OCI-LY7 (cell line): ENCODE measurements around the gene PPP6C. TPM values are rescaled to one million over a fixed set of nuclear protein-coding genes. Genes with fewer than 3 reads are reported as not detected.

ENCODE experiments used
- BruUV-seq: library from RNA; stranded (reverse); fragments of 400-500 nt; replicated peaks from 2 replicates; lab custom pipeline; 2021; lab: Mats Ljungman, UMichigan
- CTCF ChIA-PET: fragments of 300-600 bp; sonication (Branson Sonifier 250); formaldehyde crosslinking; loops from one replicate; lab custom pipeline; 2022; ENCODE audit warnings: antibody characterized with exemption; ENCODE audit not compliant: unreplicated experiment; lab: Charles Lee
- POLR2A ChIA-PET: fragments of 300-600 bp; sonication (Branson Sonifier 250); formaldehyde crosslinking; loops from one replicate; lab custom pipeline; 2022; ENCODE audit warnings: antibody characterized with exemption; lab: Charles Lee
- DNase-seq: peaks from one replicate; pipeline ENCODE4 v3.0.0-alpha.2; 2015; ENCODE audit warnings: low spot score
- H2AFZ ChIP-seq: fragments of 200-600 bp; sonication (generic), shearing (Covaris generic); 2 replicates; pipeline ENCODE4 v1.6.1; 2014; ENCODE audit warnings: mild to moderate bottlenecking, antibody characterized with exemption, low read length, moderate library complexity
- H3K27ac ChIP-seq: fragments of 200-600 bp; sonication (generic); 2 replicates; pipeline ENCODE4 v1.5.1; 2014; ENCODE audit warnings: mixed run types, low read depth, mild to moderate bottlenecking, moderate library complexity, low read length, inconsistent platforms; ENCODE audit not compliant: poor library complexity, severe bottlenecking
- H3K36me3 ChIP-seq: fragments of 200-600 bp; sonication (generic); 2 replicates; pipeline ENCODE4 v1.6.1; 2014; ENCODE audit warnings: mild to moderate bottlenecking, antibody characterized with exemption, low read length, moderate library complexity, mixed read lengths; ENCODE audit not compliant: insufficient read depth
- H3K4me1 ChIP-seq: fragments of 200-600 bp; sonication (generic); 2 replicates; pipeline ENCODE4 v1.5.1; 2014; ENCODE audit warnings: mild to moderate bottlenecking, low read length; ENCODE audit not compliant: insufficient read depth, poor library complexity, severe bottlenecking
- H3K4me2 ChIP-seq: fragments of 200-600 bp; sonication (generic); 2 replicates; pipeline ENCODE4 v1.6.1; 2014; ENCODE audit warnings: mild to moderate bottlenecking, low read length
- H3K4me3 ChIP-seq: fragments of 200-600 bp; sonication (generic); 2 replicates; pipeline ENCODE4 v1.5.1; 2014; ENCODE audit warnings: mild to moderate bottlenecking, low read depth, low read length; ENCODE audit not compliant: poor library complexity, severe bottlenecking
- H3K79me2 ChIP-seq: fragments of 200-600 bp; sonication (generic); 2 replicates; pipeline ENCODE4 v1.6.1; 2016; ENCODE audit warnings: low read depth, mild to moderate bottlenecking, low read length, moderate library complexity, mixed read lengths; ENCODE audit not compliant: insufficient read depth
- H3K9me2 ChIP-seq: fragments of 200-600 bp; sonication (generic); 2 replicates; pipeline ENCODE4 v1.6.1; 2016; ENCODE audit warnings: mild to moderate bottlenecking, low read length, mixed read lengths; ENCODE audit not compliant: insufficient read depth
- H3K9me3 ChIP-seq: fragments of 200-600 bp; sonication (generic); 2 replicates; pipeline ENCODE4 v1.6.1; 2014; ENCODE audit warnings: mild to moderate bottlenecking, mixed run types, low read length, mixed read lengths
- H4K20me1 ChIP-seq: fragments of 200-600 bp; sonication (generic); 2 replicates; pipeline ENCODE4 v1.6.1; 2014; ENCODE audit warnings: mild to moderate bottlenecking, antibody characterized with exemption, low read length, moderate library complexity, mixed read lengths; ENCODE audit not compliant: insufficient read depth
- CTCF ChIP-seq: fragments of 200-600 bp; sonication (generic); conservative IDR thresholded peaks from 2 replicates; pipeline ENCODE4 v1.5.1; 2014; ENCODE audit warnings: mild to moderate bottlenecking, antibody characterized with exemption, low read length, moderate library complexity, mixed read lengths
- EZH2phosphoT487 ChIP-seq: fragments of 200-600 bp; sonication (generic); IDR thresholded peaks from 2 replicates; pipeline ENCODE4 v1.6.1; 2018; ENCODE audit warnings: low read depth, borderline replicate concordance, mild to moderate bottlenecking, mixed run types, antibody characterized with exemption, low read length, moderate library complexity, mixed read lengths
- intact Hi-C: fragments of 100-400 bp; cut with micrococcal nuclease; formaldehyde crosslinking; loops from one replicate; pipeline ENCODE4 v1.10.0; 2022; ENCODE audit not compliant: unreplicated experiment
- total RNA-seq, 2 experiments: library from RNA; depleted of rRNA in 1 of 2; stranded (reverse); fragments of >200 nt in 1 of 2; shearing (Covaris generic) in 1 of 2; gene quantifications; 2 replicates each; pipeline ENCODE4 v1.2.3, GENCODE V29; 2014 to 2022

The PPP6C gene
- total RNA-seq, 2 experiments from 2014 or later, result 21.4 to 55.1 TPM

- H3K4me3 ChIP-seq, result no peak overlapping the region
- H3K4me1 ChIP-seq, result peaks cover 50% of the 10 kb centered on the region
- H3K36me3 ChIP-seq, result peaks cover 12% of the 10 kb centered on the region
- H2AFZ ChIP-seq, result peak overlapping the region; percentile 17; the same call in 1 of the 2 replicates
- intact Hi-C loops, result no loop called here
- H3K4me2 ChIP-seq, result peak overlapping the region; percentile 43
- POLR2A ChIA-PET, result interaction anchor here (0.6 to 0.7 kb wide), 3 partner anchors 18 to 31 kb away, joined by 3 to 4 read pairs (median 3); partner anchors contain the start of gene SCAI
- H4K20me1 ChIP-seq, result no peaks in the 10 kb centered on the region
- peaks cover 43% of the 10 kb centered on the region; the same call in 1 of the 2 replicates for H3K79me2 ChIP-seq
- CTCF ChIA-PET, result no interaction called here
- no peaks in the 10 kb centered on the region for H3K9me3 ChIP-seq
- DNase-seq, result no peak
- BruUV-seq, result no TSS peak
- TF ChIP-seq CTCF, result no peak
- no peak for TF ChIP-seq EZH2phosphoT487
- peak overlapping the region; percentile 52 for H3K27ac ChIP-seq
- no peaks in the 10 kb centered on the region for H3K9me2 ChIP-seq
Observed at GRCh38 chr9:125125523-125125922, 64.1 kb downstream of the PPP6C start.

GRCh38 chr9:125121146-125121545, 68.5 kb downstream of the PPP6C start:
- peak overlapping the region; percentile 20; the same call in 1 of the 2 replicates for H2AFZ ChIP-seq
- H3K4me1 ChIP-seq, result peaks cover 57% of the 10 kb centered on the region
- H3K4me2 ChIP-seq, result peak overlapping the region; percentile 67
- TF ChIP-seq EZH2phosphoT487 (no peak), CTCF (no peak)
- peak overlapping the region; percentile 91 for H3K27ac ChIP-seq
- H3K79me2 ChIP-seq, result peaks cover 42% of the 10 kb centered on the region; the same call in 1 of the 2 replicates
- H4K20me1 ChIP-seq, result no peaks in the 10 kb centered on the region
- intact Hi-C loops, result loop anchor here (2.0 kb wide), 1 partner anchor 180 kb away; the partner anchor contains the start of gene GOLGA1
- POLR2A ChIA-PET, result no interaction called here
- H3K36me3 ChIP-seq, result peaks cover 21% of the 10 kb centered on the region
- BruUV-seq, result no TSS peak
- DNase-seq, result peak; percentile 88
- no peaks in the 10 kb centered on the region for H3K9me3 ChIP-seq
- H3K4me3 ChIP-seq, result peak overlapping the region; percentile 36
- no peaks in the 10 kb centered on the region for H3K9me2 ChIP-seq
- CTCF ChIA-PET, result no interaction called here

- CTCF ChIA-PET, result no interaction called here
- intact Hi-C loops, result loop anchor here (2.0 kb wide), 1 partner anchor 179 kb away; the partner anchor contains the start of gene GOLGA1
- DNase-seq, result peak; percentile 47
Observed at GRCh38 chr9:125119643-125120286, 69.8 kb downstream of the PPP6C start.

More at GRCh38 chr9:125119643-125120286, 69.8 kb downstream of the PPP6C start:
- peak; percentile 61 for TF ChIP-seq CTCF
- TF ChIP-seq EZH2phosphoT487, result no peak
- peaks cover 47% of the 10 kb centered on the region for H3K4me1 ChIP-seq
- H3K36me3 ChIP-seq, result peaks cover 28% of the 10 kb centered on the region
- peak overlapping the region; percentile 91 for H3K27ac ChIP-seq
- POLR2A ChIA-PET, result no interaction called here
- no peaks in the 10 kb centered on the region for H4K20me1 ChIP-seq
- no peak overlapping the region for H3K4me3 ChIP-seq
- BruUV-seq, result no TSS peak
- H2AFZ ChIP-seq, result no peak overlapping the region
- H3K9me3 ChIP-seq, result no peaks in the 10 kb centered on the region
- H3K9me2 ChIP-seq, result no peaks in the 10 kb centered on the region
- H3K4me2 ChIP-seq, result no peak overlapping the region
- H3K79me2 ChIP-seq, result peaks cover 35% of the 10 kb centered on the region; the same call in 1 of the 2 replicates
